Transverse colon (tissue), 4 donors: Measurements from ENCODE around the gene ZGLP1. TPM values are rescaled to one million over a fixed set of nuclear protein-coding genes. Genes with fewer than 3 reads are reported as not detected.

Experiments used
- DNase-seq: peaks from one replicate; pipeline ENCODE4 v3.0.0-alpha.2; 2019
- H3K27ac ChIP-seq, 4 donors: fragments of 200-600 bp; sonication (generic); 2 replicates each; pipeline ENCODE4 v1.5.1; 2016 to 2018; ENCODE audit warnings: inconsistent platforms in 4 of 4
- H3K27me3 ChIP-seq: fragments of 200-600 bp; sonication (generic); 2 replicates; pipeline ENCODE4 v1.5.1; 2017; ENCODE audit warnings: inconsistent platforms
- H3K36me3 ChIP-seq, 4 donors: fragments of 200-600 bp; sonication (generic); 2 replicates each; pipeline ENCODE4 v1.5.1; 2017 to 2019; ENCODE audit warnings: inconsistent platforms in 4 of 4
- H3K4me1 ChIP-seq, 4 donors: fragments of 200-600 bp; sonication (generic); 2 replicates each; pipeline ENCODE4 v1.5.1; 2017 to 2020; ENCODE audit warnings: inconsistent platforms in 4 of 4
- H3K4me3 ChIP-seq, 4 donors: fragments of 200-600 bp; sonication (generic); 1 replicate in 1 of 4; 2 replicates in 3 of 4; pipeline versions ENCODE4 v1.5.1 to v1.6.1; 2017 to 2019; ENCODE audit warnings: inconsistent platforms in 4 of 4
- H3K9me3 ChIP-seq, 2 donors: fragments of 200-600 bp; sonication (generic); 2 replicates each; pipeline ENCODE4 v1.5.1; 2017 to 2019; ENCODE audit warnings: inconsistent platforms in 2 of 2
- CTCF ChIP-seq, 5 experiments: fragments of 200-600 bp in 3 of 5; fragments of 450-650 bp in 2 of 5; sonication (generic) in 3 of 5; IDR thresholded peaks; 1 replicate in 2 of 5; 2 replicates in 3 of 5; pipeline ENCODE4 v1.5.1; 2016 to 2017; ENCODE audit warnings: antibody characterized with exemption in 5 of 5, inconsistent platforms in 3 of 5, mild to moderate bottlenecking in 2 of 5, moderate library complexity in 1 of 5
- EP300 ChIP-seq: sonication (generic); formaldehyde crosslinking; IDR thresholded peaks from one replicate; pipeline ENCODE4 v1.6.1; 2017; ENCODE audit warnings: antibody characterized with exemption, low read depth
- POLR2A ChIP-seq: fragments of 450-650 bp; IDR thresholded peaks from one replicate; pipeline ENCODE4 v1.6.1; 2016; ENCODE audit warnings: antibody characterized with exemption, mild to moderate bottlenecking, moderate library complexity
- POLR2AphosphoS5 ChIP-seq, 3 donors: sonication (generic); formaldehyde crosslinking; IDR thresholded peaks; one replicate each; pipeline ENCODE4 v1.6.1; 2016; ENCODE audit warnings: antibody characterized with exemption in 3 of 3
- WGBS, 2 donors: methylation state at CpG; one replicate each; pipeline ENCODE4 v1.1.5; 2018; ENCODE audit warnings: low coverage in 1 of 2; 5-methylcytosine and 5-hydroxymethylcytosine counted together
- in situ Hi-C, 4 donors: fragments of 200-750 bp; cut with MboI; loops; one replicate each; pipeline versions ENCODE4 v1.15.0 to v1.15.1; 2017; ENCODE audit warnings: low sequenced_read_pairs in 3 of 4, low pct_ligation_motif_present in 1 of 4, low pct_unique_long_range_greater_than_20kb in 1 of 4
- intact Hi-C: fragments of 100-400 bp; cut with DNase I; formaldehyde crosslinking; loops from one replicate; pipeline ENCODE4 v1.15.1; 2023; ENCODE audit warnings: low total_unique reads
- total RNA-seq, 4 donors: library from RNA; depleted of rRNA; stranded (reverse); fragments of >200 nt; gene quantifications; one replicate each; pipeline ENCODE4 v1.1.0, GENCODE V29; 2016

ZGLP1 gene
- total RNA-seq, 4 donors from 2014 or later, result 1.9 to 8.2 (median 3.8) TPM

GRCh38 chr19:10295847-10296591 lies 13.6 kb downstream of the ZGLP1 start:
- in situ Hi-C loops, result no loop called here
- no peaks in the 10 kb centered on the region for H3K9me3 ChIP-seq
- no peaks in the 10 kb centered on the region for H3K36me3 ChIP-seq
- peaks cover 88% of the 10 kb centered on the region for H3K27me3 ChIP-seq
- no peak for TF ChIP-seq POLR2A
- no peak for TF ChIP-seq POLR2AphosphoS5 (IDR thresholded peaks at IDR 0.05)
- no peak for TF ChIP-seq CTCF (IDR thresholded peaks at IDR 0.05)
- TF ChIP-seq EP300, result no peak
- peaks cover 23 to 43% (median 39%) of the 10 kb centered on the region in 4 donors for H3K4me1 ChIP-seq
- DNase-seq, result no peak
- peak overlapping the region in 3 of 4 donors; percentile 1 to 36 (median 18) for H3K4me3 ChIP-seq
- no peak overlapping the region for H3K27ac ChIP-seq
- intact Hi-C loops, result no loop called here
- WGBS, 2 donors, result 8% methylated on average over 12 of the region's 58 CpGs; no CpG with 5 or more reads in 1 of the 2 donors

GRCh38 chr19:10295305-10295846 lies 14.2 kb downstream of the ZGLP1 start:
- peak; percentile 74 for DNase-seq
- TF ChIP-seq POLR2A, result peak; percentile 23
- peak in 1 of 3 donors; percentile 6 for TF ChIP-seq POLR2AphosphoS5 (IDR thresholded peaks at IDR 0.05)
- no peak for TF ChIP-seq EP300
- peak in 1 of 5 experiments; percentile 9 for TF ChIP-seq CTCF (IDR thresholded peaks at IDR 0.05)
- H3K36me3 ChIP-seq, result no peaks in the 10 kb centered on the region
- 2% methylated on average over 44 of the region's 48 CpGs; no CpG with 5 or more reads in 1 of the 2 donors for WGBS, 2 donors
- H3K4me1 ChIP-seq, result peaks cover 29 to 50% (median 45%) of the 10 kb centered on the region in 4 donors
- H3K4me3 ChIP-seq, result peak overlapping the region in 3 of 4 donors; percentile 1 to 36 (median 18)
- in situ Hi-C loops (no loop called here), intact Hi-C loops (no loop called here)
- peaks cover 94% of the 10 kb centered on the region for H3K27me3 ChIP-seq
- no peaks in the 10 kb centered on the region for H3K9me3 ChIP-seq
- no peak overlapping the region for H3K27ac ChIP-seq

GRCh38 chr19:10294368-10294697 lies 15.3 kb downstream of the ZGLP1 start:
- peaks cover 95% of the 10 kb centered on the region for H3K27me3 ChIP-seq
- TF ChIP-seq POLR2A (no peak), EP300 (no peak), POLR2AphosphoS5 (IDR thresholded peaks at IDR 0.05) (no peak), CTCF (IDR thresholded peaks at IDR 0.05) (peak in 1 of 5 experiments; percentile 15)
- no peak overlapping the region for H3K27ac ChIP-seq
- H3K4me1 ChIP-seq, result peaks cover 39 to 55% (median 54%) of the 10 kb centered on the region in 4 donors
- WGBS, 2 donors, result 23% methylated on average over 25 of the region's 25 CpGs; no CpG with 5 or more reads in 1 of the 2 donors
- H3K9me3 ChIP-seq, result no peaks in the 10 kb centered on the region
- intact Hi-C loops, result no loop called here
- H3K36me3 ChIP-seq, result no peaks in the 10 kb centered on the region
- H3K4me3 ChIP-seq, result no peak overlapping the region
- peak; percentile 33 for DNase-seq
- in situ Hi-C loops, result no loop called here

- intact Hi-C loops (no loop called here), in situ Hi-C loops (no loop called here)
- Histone ChIP-seq H3K4me1 (peaks cover 44 to 60% (median 60%) of the 10 kb centered on the region in 4 donors), H3K27me3 (peaks cover 95% of the 10 kb centered on the region), H3K9me3 (no peaks in the 10 kb centered on the region), H3K36me3 (no peaks in the 10 kb centered on the region), H3K4me3 (no peak overlapping the region), H3K27ac (no peak overlapping the region)
- TF ChIP-seq POLR2A (no peak), CTCF (IDR thresholded peaks at IDR 0.05) (no peak), POLR2AphosphoS5 (IDR thresholded peaks at IDR 0.05) (no peak), EP300 (no peak)
- WGBS, 2 donors, result 37% methylated on average over 45 of the region's 49 CpGs; no CpG with 5 or more reads in 1 of the 2 donors
- no peak for DNase-seq
These were observed 15.8 kb downstream of the ZGLP1 start for GRCh38 chr19:10293637-10294367.
